GM18520 (cell line): ENCODE measurements around the gene CRYZ.
A peak's percentile ranks its signal among the peaks of the same experiment; 100 is the strongest.
"Not testable (repeated sequence)": the region's sequence is repeated elsewhere in the genome, so short reads cannot be mapped to it uniquely, and the experiment has no call there.

ENCODE experiments used
- ATAC-seq: cut with Tn5 transposase; IDR thresholded peaks from one replicate; pipeline ENCODE4 v1.9.1; 2021; ENCODE audit not compliant: unreplicated experiment

CRYZ gene, protein sequence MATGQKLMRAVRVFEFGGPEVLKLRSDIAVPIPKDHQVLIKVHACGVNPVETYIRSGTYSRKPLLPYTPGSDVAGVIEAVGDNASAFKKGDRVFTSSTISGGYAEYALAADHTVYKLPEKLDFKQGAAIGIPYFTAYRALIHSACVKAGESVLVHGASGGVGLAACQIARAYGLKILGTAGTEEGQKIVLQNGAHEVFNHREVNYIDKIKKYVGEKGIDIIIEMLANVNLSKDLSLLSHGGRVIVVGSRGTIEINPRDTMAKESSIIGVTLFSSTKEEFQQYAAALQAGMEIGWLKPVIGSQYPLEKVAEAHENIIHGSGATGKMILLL

DNA sequence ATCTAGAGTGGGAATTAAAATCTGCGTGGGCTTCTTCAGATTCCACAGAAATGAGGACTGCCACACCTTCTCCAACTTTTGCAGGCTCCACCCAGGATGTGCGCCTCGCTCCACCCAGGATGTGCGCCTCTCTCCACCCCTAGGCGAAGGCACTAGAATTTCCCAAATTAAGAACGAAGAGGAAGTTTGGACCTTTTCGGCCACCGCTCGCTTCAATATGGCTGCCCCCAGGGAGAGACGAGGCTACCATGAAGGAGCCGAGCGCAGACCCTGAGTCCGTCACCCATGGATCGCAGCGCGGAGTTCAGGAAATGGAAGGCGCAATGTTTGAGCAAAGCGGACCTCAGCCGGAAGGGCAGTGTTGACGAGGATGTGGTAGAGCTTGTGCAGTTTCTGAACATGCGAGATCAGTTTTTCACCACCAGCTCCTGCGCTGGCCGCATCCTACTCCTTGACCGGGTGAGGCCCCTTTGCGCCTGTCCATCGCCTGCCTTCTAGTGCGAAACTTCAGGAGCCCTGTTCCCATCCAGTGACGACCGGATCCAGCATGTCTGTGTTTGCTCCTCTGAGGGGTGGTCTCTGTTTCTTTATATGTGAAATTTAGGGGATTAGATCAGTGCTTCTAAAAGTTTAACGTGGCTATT is at the start of gene CRYZ, which contains the start of gene TYW3:
CRYZ (minus strand) TSS at position 91 of the 644 bp plus-strand sequence. CDS start 8,229 bp downstream, outside the sequence.
TYW3 (plus strand) TSS at position 193 of the 644 bp plus-strand sequence; CDS start at position 286, 93 bp downstream.
- ATAC-seq, result peak; percentile 52

DNA sequence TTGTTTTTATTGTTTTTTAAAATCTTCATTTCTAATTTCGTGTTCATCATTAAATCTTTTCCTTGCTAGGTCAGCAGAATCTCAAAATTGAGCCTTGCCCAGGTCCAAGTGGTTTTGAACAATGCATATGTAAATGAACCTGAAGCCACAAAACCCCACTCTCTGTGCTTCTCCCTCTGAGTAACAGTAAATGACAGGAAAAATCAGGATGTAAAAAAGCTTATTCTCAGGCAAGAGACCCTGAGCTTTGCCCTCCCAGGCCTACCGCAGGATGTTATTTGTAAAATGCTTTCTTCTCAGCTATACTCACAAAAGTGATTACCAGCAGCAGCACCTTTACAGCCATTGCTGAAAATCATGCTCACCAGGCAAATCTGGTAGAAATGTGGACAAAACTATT is 47.7 kb upstream of the CRYZ start:
- ATAC-seq, result no peak

DNA sequence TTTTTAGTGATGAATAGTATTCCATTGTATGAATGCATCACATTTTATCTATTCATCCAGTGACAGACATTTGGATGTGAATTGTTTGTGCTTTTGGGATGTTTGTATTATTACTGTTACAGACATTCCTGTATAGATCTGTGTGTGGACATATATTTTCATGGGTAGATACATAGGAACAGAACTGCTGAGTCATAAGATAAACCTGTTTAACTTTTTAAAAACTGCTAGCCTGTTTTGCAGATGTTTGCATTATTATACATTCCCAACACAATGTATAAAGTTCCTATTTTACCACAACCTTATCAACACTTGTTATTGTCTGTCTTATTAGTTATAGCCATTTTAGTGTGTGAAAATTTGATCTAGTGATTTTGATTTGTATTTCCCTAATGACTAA is 46.9 kb upstream of the CRYZ start:
- no peak for ATAC-seq

DNA sequence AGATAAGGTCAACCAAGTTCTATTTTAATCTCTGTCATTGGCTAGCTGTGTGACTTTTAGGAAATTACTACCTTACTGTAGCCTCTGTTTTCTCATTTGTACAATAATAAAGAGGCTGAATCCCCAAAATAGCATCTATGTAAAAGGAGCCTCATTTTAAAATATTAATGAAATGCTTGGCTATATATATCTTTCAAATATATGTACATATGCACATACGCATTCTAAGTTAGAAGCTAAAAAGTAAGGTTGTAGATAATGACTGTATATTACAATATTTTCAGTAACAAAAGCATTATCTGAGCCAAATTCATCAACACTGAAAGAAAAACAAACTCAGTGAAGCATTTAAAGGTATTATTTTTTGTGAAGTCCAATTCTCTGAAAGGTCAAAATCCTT is 44.7 kb upstream of the CRYZ start:
- ATAC-seq, result no peak

DNA sequence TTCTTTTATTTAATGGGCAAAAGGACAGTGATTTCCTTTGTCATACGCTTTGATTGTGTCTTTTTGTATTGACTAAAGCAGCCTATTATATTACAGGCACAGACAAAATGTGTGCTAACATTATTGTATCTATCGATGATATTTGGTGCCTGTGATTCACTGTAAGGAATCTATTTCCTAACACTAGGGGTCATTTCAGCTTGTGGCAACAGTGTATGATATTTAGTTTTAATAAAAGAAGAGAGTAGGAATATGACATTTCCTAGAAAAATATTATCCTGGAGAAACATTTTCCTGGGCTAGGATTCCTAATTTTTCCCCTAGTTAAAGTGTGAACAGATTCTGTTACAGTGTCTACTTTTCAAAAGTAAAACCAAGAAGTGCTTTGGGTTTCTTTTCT is 42.9 kb upstream of the CRYZ start:
- no peak for ATAC-seq

DNA sequence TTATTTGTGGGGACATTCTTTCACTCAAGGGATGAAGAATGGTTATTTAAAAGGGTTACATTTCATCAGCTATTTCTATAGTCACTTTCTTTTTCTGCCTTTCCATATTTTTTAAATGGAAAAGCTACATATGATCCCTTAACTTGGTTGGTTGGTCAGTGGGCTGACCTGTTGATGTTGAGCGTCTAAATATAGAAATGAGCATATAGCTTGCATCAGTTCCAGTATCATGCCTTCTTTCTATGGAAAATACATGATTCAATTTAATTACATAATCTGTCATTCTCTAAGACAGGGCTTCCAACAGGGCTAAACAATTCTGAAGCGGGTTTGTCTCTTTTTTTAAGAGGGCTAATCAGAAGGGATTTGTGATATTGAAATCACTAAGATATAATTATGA is 40.7 kb upstream of the CRYZ start:
- no peak for ATAC-seq

DNA sequence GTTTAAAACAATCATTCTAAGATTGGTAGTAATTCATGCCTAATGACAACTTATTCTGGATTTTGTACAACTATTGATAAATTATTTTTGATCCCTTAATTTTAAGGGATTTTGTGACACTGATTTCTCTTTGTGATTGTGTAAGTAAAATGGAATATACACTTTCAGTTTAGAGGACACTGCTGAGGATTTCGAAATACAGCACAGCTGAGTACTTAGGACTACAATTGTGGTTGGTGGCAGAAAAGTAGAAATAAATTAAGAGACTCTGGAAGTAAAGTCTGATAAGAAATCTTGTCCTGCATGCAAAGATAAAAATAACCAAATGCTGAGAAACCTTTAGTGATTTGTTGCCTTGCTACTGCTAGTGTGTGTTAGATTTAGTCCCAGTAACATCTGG is 40.1 kb upstream of the CRYZ start:
- no peak for ATAC-seq

DNA sequence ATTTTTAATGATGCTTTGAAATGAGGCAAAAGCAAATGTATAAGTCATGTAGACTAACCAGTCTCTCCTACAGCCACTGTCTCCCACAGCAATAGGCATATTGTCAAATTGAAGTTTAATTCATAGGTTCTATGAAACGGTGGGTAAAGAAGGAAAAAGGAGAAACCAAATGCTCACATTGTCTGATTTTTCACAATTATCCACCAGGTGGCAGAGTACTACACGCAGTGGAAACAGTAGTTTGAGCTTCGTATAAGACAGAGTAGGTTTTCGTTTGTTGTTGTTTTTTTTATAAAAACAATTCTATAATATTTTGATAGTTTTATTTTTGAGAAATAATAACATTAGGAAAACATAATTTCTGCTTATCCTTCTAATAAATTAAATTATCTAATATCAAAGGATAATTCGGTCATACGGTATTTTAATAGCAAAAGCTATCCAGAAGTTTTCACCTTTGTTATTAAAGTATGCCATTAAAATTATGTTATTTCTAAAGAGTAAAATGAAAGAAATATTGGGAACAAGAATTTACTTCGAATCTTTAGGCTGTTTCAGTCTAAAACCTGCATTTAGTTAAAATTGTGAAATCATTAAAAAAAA is 39.2 kb upstream of the CRYZ start:
- ATAC-seq, result peak; percentile 76

DNA sequence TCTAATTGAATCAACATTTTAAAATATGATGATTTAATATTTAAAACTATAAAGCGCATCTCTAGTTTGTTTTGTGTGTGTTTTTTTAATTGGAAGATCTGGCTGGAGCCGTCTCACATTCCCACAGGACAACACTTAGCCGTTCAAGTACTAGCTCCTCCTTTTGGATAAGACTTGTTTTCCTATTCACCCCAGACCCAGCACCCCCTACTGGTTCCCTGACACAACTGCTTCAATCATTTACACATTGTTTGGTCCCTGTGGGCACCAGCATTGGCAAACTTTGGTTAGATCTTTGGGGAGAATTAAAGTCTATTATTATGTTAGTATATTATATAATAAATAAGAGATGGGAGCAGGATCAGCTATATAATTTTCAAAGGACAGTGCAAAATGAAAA is 34.6 kb upstream of the CRYZ start:
- ATAC-seq, result no peak

DNA sequence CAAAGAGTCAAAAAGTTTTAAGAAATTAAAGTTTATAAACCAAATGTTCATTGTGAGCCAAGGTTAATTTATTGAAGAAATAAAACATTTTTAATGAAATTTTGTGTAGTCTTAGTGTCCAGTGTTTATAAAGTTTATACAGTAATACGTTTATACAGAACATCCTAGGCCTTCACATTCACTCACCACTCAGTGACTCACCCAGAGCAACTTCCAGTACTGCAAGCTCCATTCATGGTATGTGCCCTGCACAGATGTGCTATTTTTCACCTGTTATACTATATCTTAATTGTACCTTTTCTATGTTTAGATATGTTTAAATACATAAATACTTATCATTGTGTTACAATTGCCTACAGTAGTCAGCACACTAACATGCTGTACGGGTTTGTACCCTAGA is 33.7 kb upstream of the CRYZ start:
- ATAC-seq, result no peak

DNA sequence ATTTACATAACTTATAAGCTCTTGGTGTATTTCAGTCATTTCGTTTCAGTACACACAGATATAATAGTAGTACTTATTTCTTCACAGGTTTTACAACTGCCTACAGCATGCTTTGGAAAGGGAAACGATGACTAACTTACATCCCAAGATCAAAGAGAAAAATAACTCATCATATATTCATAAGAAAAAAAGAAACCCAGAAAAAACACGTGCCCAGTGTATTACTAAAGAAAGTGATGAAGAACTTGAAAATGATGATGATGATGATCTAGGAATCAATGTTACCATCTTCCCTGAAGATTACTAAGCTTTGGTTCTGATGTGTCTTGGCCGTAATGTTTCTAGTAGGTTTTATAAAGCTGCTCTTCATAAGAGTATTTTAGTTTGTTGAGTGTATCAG is 31.0 kb upstream of the CRYZ start:
- no peak for ATAC-seq

DNA sequence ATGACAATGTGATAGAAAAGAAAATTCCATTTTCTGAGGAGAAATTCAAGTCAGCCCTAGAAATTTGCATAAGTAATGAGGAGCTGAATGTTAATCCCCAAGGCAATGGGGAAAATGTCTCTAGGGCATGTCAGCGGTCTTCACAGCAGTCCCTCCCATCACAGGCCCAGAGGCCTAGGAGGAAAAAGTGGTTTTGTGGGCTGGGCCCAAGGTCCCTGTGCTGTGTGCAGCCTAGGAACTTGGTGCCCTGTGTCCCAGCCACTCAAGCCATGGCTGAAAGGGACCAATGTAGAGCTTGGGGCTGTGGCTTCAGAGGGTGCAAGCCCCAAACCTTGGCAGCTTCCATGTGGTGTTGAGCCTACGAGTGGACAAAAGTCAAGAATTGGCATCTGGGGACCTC is 23.8 kb upstream of the CRYZ start:
- ATAC-seq, result not testable (repeated sequence)

DNA sequence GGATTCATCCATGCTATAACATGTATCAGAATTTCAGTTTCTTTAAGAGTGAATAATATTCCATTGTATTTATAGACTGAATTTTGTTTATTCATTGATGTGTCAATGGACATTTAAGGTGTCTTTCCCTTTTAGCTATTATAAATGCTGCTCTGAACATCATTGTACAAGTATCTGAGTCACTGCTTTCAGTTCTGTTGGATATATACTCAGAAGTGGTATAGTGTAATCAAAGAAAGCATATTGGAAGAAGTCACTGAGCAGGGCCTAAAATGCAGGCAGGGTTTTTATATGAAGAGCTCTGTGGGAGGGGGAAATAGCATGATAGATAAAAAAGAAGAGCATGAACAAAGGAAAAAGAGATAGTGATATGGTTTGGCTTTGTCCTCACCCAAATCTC is 22.6 kb upstream of the CRYZ start:
- ATAC-seq, result no peak

DNA sequence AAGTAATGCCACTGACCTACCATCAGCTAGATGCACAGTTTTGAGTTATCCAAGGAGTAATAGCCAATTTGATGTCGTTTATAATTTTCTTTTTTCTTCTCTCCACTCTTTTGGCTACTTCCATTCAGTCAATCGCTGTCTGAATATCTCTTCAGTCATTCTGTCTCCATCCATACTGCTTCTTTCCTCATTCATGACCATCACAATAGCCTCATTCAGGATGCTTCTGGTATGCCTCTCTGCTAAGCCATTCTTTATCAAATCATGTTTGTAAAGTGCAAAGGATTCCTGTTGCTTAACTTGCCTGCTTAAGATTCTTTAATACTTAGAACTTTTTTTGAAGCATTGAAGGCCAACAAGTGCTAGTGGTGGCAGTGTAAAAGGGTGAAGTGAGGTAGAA is 20.3 kb upstream of the CRYZ start:
- no peak for ATAC-seq

DNA sequence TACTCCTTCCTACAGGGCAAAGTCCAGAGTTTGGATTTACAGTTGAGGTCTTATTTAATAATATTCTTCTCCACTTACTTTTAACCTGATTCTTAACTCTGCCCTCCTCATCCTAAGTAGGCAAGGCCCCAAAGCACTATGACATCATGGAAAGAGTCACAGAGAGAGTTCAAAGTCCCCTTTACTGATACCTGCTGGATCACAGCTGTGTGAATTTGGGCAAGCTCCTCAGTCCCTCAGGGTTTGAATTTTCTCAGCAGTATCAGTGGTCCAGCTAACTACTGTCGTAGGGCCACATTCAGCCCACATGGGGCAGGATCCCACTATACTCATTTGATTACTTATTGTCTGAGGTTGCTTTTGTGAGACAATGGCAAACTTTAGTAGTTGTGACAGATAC is 16.1 kb upstream of the CRYZ start:
- ATAC-seq, result peak; percentile 80

DNA sequence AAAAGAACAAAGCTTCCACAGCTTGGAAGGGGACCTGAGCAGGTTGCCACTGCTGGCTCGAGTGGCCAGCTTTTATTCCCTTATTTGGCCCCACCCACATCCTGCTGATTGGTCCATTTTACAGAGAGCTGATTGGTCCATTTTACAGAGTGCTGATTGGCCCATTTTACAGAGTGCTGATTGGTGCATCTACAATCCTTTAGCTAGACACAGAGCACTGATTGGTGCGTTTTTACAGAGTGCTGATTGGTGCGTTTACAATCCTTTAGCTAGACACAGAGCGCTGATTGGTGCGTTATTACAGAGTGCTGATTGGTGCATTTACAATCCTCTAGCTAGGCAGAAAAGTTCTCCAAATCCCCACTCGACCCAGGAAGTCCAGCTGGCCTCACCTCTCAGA is 12.4 kb upstream of the CRYZ start:
- not testable (repeated sequence) for ATAC-seq

DNA sequence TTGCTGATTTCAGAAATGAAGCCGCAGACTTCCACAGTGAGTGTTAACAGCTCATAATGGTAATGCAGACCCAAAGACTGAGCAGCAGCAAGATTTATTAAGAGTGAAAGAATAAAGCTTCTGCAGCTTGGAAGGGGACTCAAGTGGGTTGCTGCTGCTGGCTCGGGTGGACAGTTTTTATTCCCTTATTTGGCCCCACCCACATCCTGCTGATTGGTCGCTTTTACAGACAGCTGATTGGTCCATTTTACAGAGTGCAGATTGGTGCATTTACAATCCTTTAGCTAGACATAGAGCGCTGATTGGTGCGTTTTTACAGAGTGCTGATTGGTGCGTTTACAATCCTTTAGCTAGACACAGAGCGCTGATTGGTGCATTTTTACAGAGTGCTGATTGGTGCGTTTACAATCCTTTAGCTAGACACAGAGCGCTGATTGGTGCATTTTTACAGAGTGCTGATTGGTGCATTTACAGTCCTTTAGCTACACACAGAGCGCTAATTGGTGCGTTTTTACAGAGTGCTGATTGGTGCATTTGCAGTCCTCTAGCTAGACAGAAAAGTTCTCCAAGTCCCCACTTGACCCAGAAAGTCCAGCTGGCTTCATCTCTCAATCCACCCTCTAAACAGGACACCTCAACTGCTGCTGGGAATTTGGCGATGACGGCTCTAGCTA is 7.6 kb upstream of the CRYZ start:
- not testable (repeated sequence) for ATAC-seq

DNA sequence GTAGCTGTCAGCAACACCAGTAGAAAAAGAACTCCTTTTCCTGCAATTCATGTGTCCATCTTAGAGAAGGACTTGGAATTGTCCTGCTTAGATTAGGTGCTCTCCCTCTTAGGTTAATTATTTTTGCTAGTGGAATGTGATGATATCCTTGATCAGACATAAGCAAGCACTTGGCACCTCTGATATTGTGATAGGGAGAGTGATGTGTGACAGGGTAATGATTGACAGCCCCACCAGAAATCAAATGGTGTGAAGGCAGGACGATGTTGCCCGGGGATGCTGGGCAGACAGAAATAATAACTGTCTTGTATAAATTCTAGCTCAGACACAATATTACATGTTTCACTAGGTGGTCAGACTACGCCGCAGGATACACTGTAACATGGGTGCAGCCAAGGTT is 4.5 kb upstream of the CRYZ start:
- ATAC-seq, result no peak

DNA sequence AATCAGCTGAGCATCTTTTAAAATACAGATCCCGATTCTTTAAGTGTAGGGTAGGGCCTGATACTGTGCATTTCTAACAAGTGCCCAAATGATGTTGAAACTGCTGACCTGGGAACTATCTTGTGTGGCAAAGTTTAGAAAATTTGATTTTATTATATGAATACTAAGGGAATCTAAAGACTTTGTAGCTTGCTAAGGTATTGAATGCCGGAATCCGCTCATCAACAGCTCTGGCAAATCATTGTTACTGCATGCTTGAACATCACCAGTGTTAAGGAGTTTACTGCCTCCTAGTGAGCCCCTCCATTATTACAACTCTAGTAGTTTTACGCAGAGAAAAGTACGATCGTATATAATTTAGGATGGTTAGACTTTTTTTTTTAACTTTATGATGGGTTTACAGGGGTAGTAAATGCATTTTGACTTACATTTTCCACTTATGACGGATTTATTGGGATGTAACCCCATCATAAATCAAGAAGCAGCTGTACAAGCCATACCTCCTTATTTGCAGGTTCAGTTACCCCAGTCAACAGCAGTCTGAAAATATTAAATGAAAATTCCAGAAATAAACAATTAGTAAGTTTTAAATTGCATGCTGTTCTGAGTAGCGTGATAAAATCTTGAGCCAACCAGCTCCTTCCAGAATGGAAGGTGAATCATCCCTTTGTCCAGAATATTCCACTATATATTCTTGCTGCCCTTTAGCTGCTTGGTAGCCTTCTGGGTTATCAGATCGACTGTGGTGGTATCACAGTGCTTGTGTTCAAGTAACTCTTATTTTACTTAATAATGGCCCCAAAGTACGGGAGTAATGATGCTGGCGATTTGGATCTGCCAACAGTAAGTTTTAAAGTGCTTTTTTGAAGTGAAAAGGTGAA is 994 bp upstream of the CRYZ start:
- peak; percentile 42 for ATAC-seq

DNA sequence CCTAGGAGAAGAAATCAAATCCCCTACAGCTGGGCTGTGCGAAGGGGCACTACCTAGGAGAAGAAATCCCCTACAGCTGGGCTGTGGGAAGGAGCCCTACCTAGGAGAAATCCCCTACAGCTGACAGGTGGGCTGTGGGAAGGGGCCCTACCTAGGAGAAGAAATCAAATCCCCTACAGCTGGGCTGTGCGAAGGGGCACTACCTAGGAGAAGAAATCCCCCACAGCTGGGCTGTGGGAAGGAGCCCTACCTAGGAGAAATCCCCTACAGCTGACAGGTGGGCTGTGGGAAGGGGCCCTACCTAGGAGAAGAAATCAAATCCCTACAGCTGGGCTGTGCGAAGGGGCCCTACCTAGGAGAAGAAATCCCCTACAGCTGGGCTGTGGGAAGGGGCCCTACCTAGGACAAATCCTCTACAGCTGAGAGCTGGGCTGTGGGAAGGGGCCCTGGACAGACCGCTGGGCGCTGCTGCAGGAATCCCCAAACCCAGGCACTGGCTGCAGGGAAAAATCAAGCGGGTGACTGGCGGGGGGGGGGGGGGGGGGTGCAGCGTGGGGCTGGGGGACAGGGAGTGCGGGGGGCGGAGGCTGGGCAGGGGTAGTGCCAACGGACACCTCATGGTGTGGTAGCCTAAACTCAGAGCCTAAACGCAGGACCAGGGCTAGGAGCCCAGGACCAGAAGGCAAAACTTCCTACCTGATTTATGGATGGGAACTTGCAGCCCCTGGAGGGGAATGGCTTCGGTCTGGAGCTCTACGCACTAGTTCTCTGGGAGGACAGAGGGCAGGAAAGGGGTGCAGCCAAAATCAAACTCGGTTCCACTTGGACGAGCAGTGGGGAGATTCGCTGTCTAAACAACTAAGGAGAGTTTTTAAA is 541 bp downstream of the CRYZ start:
- peak; percentile 16 for ATAC-seq
